NCI-H446 treated with DMSO at 0.1 percent for 48 hours (cell line): Measurements from ENCODE around the gene CYP2C8.
"Not testable (repeated sequence)": the region's sequence is repeated elsewhere in the genome, so short reads cannot be mapped to it uniquely, and the experiment has no call there.

Experiments
- DNase-seq: peaks from one replicate; lab custom pipeline; 2025; lab: John Stamatoyannopoulos, UW

CYP2C8 gene

GRCh38 chr10:95069286-95069685 lies at the start of gene CYP2C8:
Gene CYP2C8 (minus strand): TSS chr10:95069497. CDS start chr10:95069402, 95 bp downstream.
- DNase-seq: no peak

- DNase-seq: no peak
Observed at GRCh38 chr10:95116869-95117269, 47.6 kb upstream of the CYP2C8 start.

- DNase-seq: not testable (repeated sequence)
Observed at GRCh38 chr10:95110823-95111222, 41.5 kb upstream of the CYP2C8 start.

GRCh38 chr10:95097805-95098204 lies 28.5 kb upstream of the CYP2C8 start:
- DNase-seq: no peak

GRCh38 chr10:95096143-95096542 lies 26.8 kb upstream of the CYP2C8 start:
- DNase-seq: no peak

GRCh38 chr10:95079626-95080025 lies 10.3 kb upstream of the CYP2C8 start:
- DNase-seq: not testable (repeated sequence)

GRCh38 chr10:95077556-95077955 lies 8.3 kb upstream of the CYP2C8 start:
- no peak for DNase-seq

GRCh38 chr10:95071107-95071660 lies 1.9 kb upstream of the CYP2C8 start:
- no peak for DNase-seq

- DNase-seq: not testable (repeated sequence)
Observed at GRCh38 chr10:95064125-95064524, 5.2 kb downstream of the CYP2C8 start.

GRCh38 chr10:95056744-95057363 lies 12.4 kb downstream of the CYP2C8 start:
- DNase-seq: no peak

GRCh38 chr10:95049919-95050318 lies 19.4 kb downstream of the CYP2C8 start:
- no peak for DNase-seq

GRCh38 chr10:95048206-95048605 lies 21.1 kb downstream of the CYP2C8 start:
- no peak for DNase-seq

- no peak for DNase-seq
Observed at GRCh38 chr10:95039281-95039680, 30.0 kb downstream of the CYP2C8 start.

GRCh38 chr10:95035332-95036295 lies 33.7 kb downstream of the CYP2C8 start:
- DNase-seq: no peak

GRCh38 chr10:95034401-95034800 lies 34.9 kb downstream of the CYP2C8 start:
- DNase-seq: no peak

GRCh38 chr10:95031656-95032055 lies 37.6 kb downstream of the CYP2C8 start:
- no peak for DNase-seq

- no peak for DNase-seq
Observed at GRCh38 chr10:95026461-95026860, 42.8 kb downstream of the CYP2C8 start.

GRCh38 chr10:94997741-94998174 lies 71.5 kb downstream of the CYP2C8 start:
- DNase-seq: no peak

GRCh38 chr10:94992811-94993210 lies 76.5 kb downstream of the CYP2C8 start:
- DNase-seq: no peak

GRCh38 chr10:94991243-94991888 lies 77.9 kb downstream of the CYP2C8 start:
- DNase-seq: no peak

- DNase-seq: no peak
Observed at GRCh38 chr10:94989192-94989591, 80.1 kb downstream of the CYP2C8 start.
